HCT116 (cell line): Measurements from ENCODE around the gene GLA. TPM values are rescaled to one million over a fixed set of nuclear protein-coding genes. Genes with fewer than 3 reads are reported as not detected.

ENCODE experiments used
- ATAC-seq: fragments of 200-7000 bp; cut with Tn5 transposase; 2 replicates; pipeline ENCODE4 v1.9.1; 2020; ENCODE audit warnings: mild to moderate bottlenecking, moderate library complexity
- BruUV-seq: library from RNA; stranded (reverse); fragments of 400-500 nt; replicated peaks from 2 replicates; lab custom pipeline; 2021; lab: Mats Ljungman, UMichigan
- CTCF ChIA-PET: fragments of 300-600 bp; sonication (Branson Sonifier 250); formaldehyde crosslinking; loops from one replicate; lab custom pipeline; 2021; ENCODE audit warnings: antibody characterized with exemption; lab: Charles Lee
- POLR2A ChIA-PET: fragments of 300-600, 350-600 bp; sonication (Branson Sonifier 250); formaldehyde crosslinking; loops from one replicate; lab custom pipeline; 2021; ENCODE audit warnings: antibody characterized with exemption; lab: Charles Lee
- RAD21 ChIA-PET, 2 experiments: fragments of 300-600 bp; sonication (Branson Sonifier 250); formaldehyde crosslinking; loops; one replicate each; lab custom pipeline; 2023; ENCODE audit warnings: low total read pairs in 2 of 2; ENCODE audit not compliant: uncharacterized antibody in 2 of 2, unreplicated experiment in 2 of 2, low non-redundant PET in 1 of 2; lab: Charles Lee
- DNase-seq: peaks from one replicate; pipeline ENCODE4 v3.0.0-alpha.2; 2010; ENCODE audit warnings: low read depth, low spot score
- H2AFZ ChIP-seq: fragments of 200-600 bp; shearing (Covaris generic), sonication (generic); 2 replicates; pipeline ENCODE4 v1.6.1; 2017; ENCODE audit warnings: low read depth, mixed run types, mixed read lengths, antibody characterized with exemption, low read length; ENCODE audit not compliant: poor library complexity, severe bottlenecking
- H3K27ac ChIP-seq: 2 replicates; pipeline ENCODE4 v1.5.1; 2012; ENCODE audit warnings: low read depth, low read length
- H3K27me3 ChIP-seq: fragments of 200-600 bp; sonication (generic); 2 replicates; pipeline ENCODE4 v1.6.1; 2016; ENCODE audit warnings: mixed run types, low read length, mixed read lengths; ENCODE audit not compliant: insufficient read depth
- H3K36me3 ChIP-seq, 2 experiments: fragments of 200-500 bp in 1 of 2; fragments of 200-600 bp in 1 of 2; sonication (Bioruptor generic) in 1 of 2; sonication (generic) in 1 of 2; 2 replicates each; pipeline versions ENCODE4 v1.5.1 to v1.6.1; 2014 to 2016; ENCODE audit warnings: low read length in 2 of 2, inconsistent platforms in 1 of 2, mixed read lengths in 1 of 2, mixed run types in 1 of 2; ENCODE audit not compliant: insufficient read depth in 2 of 2, control insufficient read depth in 1 of 2
- H3K4me1 ChIP-seq, 2 experiments: fragments of 200-600 bp in 1 of 2; sonication (generic) in 1 of 2; 2 replicates each; pipeline versions ENCODE4 v1.5.1 to v1.6.1; 2012 to 2017; ENCODE audit warnings: low read length in 2 of 2, inconsistent platforms in 1 of 2, mild to moderate bottlenecking in 1 of 2, mixed read lengths in 1 of 2, mixed run types in 1 of 2, moderate library complexity in 1 of 2; ENCODE audit not compliant: insufficient read depth in 2 of 2, control insufficient read depth in 1 of 2
- H3K4me2 ChIP-seq: fragments of 200-600 bp; sonication (generic); 2 replicates; pipeline ENCODE4 v1.6.1; 2017; ENCODE audit warnings: mixed run types, low read length, mixed read lengths
- H3K4me3 ChIP-seq, 2 experiments: fragments of 200-600 bp in 1 of 2; sonication (generic) in 1 of 2; replicated peaks in 1 of 2; 2 replicates each; pipeline ENCODE4 v1.5.1; 2011 to 2016; ENCODE audit warnings: low read length in 2 of 2, control low read depth in 1 of 2, low read depth in 1 of 2, mild to moderate bottlenecking in 1 of 2, mixed read lengths in 1 of 2, mixed run types in 1 of 2
- H3K79me2 ChIP-seq: fragments of 200-600 bp; sonication (generic); 2 replicates; pipeline ENCODE4 v1.6.1; 2017; ENCODE audit warnings: mild to moderate bottlenecking, mixed run types, low read length, moderate library complexity, mixed read lengths; ENCODE audit not compliant: insufficient read depth
- H3K9ac ChIP-seq: fragments of 200-600 bp; sonication (generic); 2 replicates; pipeline ENCODE4 v1.6.1; 2016; ENCODE audit warnings: low read length, mixed read lengths
- H3K9me2 ChIP-seq: fragments of 200-600 bp; sonication (generic), shearing (Covaris generic); 2 replicates; pipeline ENCODE4 v1.6.1; 2017; ENCODE audit warnings: mixed run types, mild to moderate bottlenecking, moderate library complexity; ENCODE audit not compliant: insufficient read depth
- H3K9me3 ChIP-seq, 2 experiments: fragments of 200-500 bp in 1 of 2; fragments of 200-600 bp in 1 of 2; sonication (Bioruptor generic) in 1 of 2; sonication (generic) in 1 of 2; 2 replicates each; pipeline ENCODE4 v1.6.1; 2014 to 2017; ENCODE audit warnings: low read length in 2 of 2, mixed read lengths in 2 of 2, inconsistent platforms in 1 of 2, low read depth in 1 of 2, mild to moderate bottlenecking in 1 of 2, mixed run types in 1 of 2, moderate library complexity in 1 of 2; ENCODE audit not compliant: control insufficient read depth in 1 of 2, insufficient read depth in 1 of 2
- H4K20me1 ChIP-seq: fragments of 200-600 bp; sonication (generic), shearing (Covaris generic); 2 replicates; pipeline ENCODE4 v1.6.1; 2017; ENCODE audit warnings: mixed run types, mild to moderate bottlenecking, moderate library complexity; ENCODE audit not compliant: insufficient read depth
- CBX3 ChIP-seq: IDR thresholded peaks from 2 replicates; pipeline ENCODE4 v1.6.1; 2012; ENCODE audit warnings: low read depth
- CEBPB ChIP-seq: IDR thresholded peaks from 2 replicates; pipeline ENCODE4 v1.6.1; 2012; ENCODE audit warnings: low read depth
- CTCF ChIP-seq, 3 experiments: fragments of 200-600 bp in 1 of 3; sonication (generic) in 1 of 3; IDR thresholded peaks in 2 of 3; conservative IDR thresholded peaks in 1 of 3; 2 replicates each; pipeline ENCODE4 v1.5.1; 2012 to 2017; ENCODE audit warnings: low read depth in 2 of 3, low read length in 2 of 3, antibody characterized with exemption in 1 of 3, borderline replicate concordance in 1 of 3, control low read depth in 1 of 3, mild to moderate bottlenecking in 1 of 3, mixed read lengths in 1 of 3, mixed run types in 1 of 3, moderate library complexity in 1 of 3; ENCODE audit not compliant: insufficient read depth in 1 of 3
- ELF1 ChIP-seq: IDR thresholded peaks from 2 replicates; pipeline ENCODE4 v1.6.1; 2012; ENCODE audit warnings: low read depth, borderline replicate concordance
- FOSL1 ChIP-seq: IDR thresholded peaks from 2 replicates; pipeline ENCODE4 v1.6.1; 2012; ENCODE audit warnings: low read depth
- POLR2A ChIP-seq: IDR thresholded peaks from 2 replicates; pipeline ENCODE4 v1.7.0; 2011; ENCODE audit warnings: borderline replicate concordance; ENCODE audit not compliant: insufficient read depth, insufficient read length; ENCODE audit errors: extremely low read depth
- POLR2AphosphoS5 ChIP-seq: IDR thresholded peaks from 2 replicates; pipeline ENCODE4 v1.6.1; 2011; ENCODE audit warnings: mild to moderate bottlenecking, low read depth, low read length, moderate library complexity
- RAD21 ChIP-seq: IDR thresholded peaks from 2 replicates; pipeline ENCODE4 v1.6.1; 2012; ENCODE audit warnings: low read depth, mild to moderate bottlenecking
- SP1 ChIP-seq: IDR thresholded peaks from 2 replicates; pipeline ENCODE4 v1.6.1; 2012; ENCODE audit warnings: low read depth
- YY1 ChIP-seq: IDR thresholded peaks from 2 replicates; pipeline ENCODE4 v1.6.1; 2011; ENCODE audit warnings: low read length, low read depth, moderate library complexity, mild to moderate bottlenecking; ENCODE audit not compliant: insufficient replicate concordance; ENCODE audit errors: extremely low read depth
- ZNF274 ChIP-seq: fragments of 200-500 bp; sonication (Bioruptor generic); IDR thresholded peaks from 2 replicates; pipeline ENCODE4 v1.6.1; 2014; ENCODE audit warnings: mild to moderate bottlenecking, low read depth, low read length, inconsistent platforms
- intact Hi-C: fragments of 100-400 bp; cut with micrococcal nuclease; formaldehyde crosslinking; loops from 2 replicates; pipeline ENCODE4 v1.10.0; 2022
- total RNA-seq: library from RNA; stranded (reverse); gene quantifications from one replicate; pipeline ENCODE4 v1.2.1, GENCODE V29; 2021; ENCODE audit not compliant: unreplicated experiment

Gene GLA
- total RNA-seq, 1 experiment from 2014 or later: 40.8 TPM

GRCh38 chrX:101452056-101452455 lies 44.3 kb upstream of the GLA start (continued):
- TF ChIP-seq FOSL1 (no peak), ZNF274 (no peak), ELF1 (no peak), POLR2A (no peak), CBX3 (no peak), POLR2AphosphoS5 (no peak), YY1 (no peak), CTCF (IDR thresholded peaks at IDR 0.05 in 2 of 3, conservative IDR thresholded peaks at IDR 0.05 in 1 of 3; ENCODE audit: borderline replicate concordance in 1 of 3, insufficient read depth in 1 of 3, low read depth in 2 of 3, low read length in 2 of 3) (no peak), RAD21 (no peak)

GRCh38 chrX:101450961-101451360 lies 43.2 kb upstream of the GLA start:
- RAD21 ChIA-PET: no interaction called here
- intact Hi-C loops: no loop called here
- TF ChIP-seq ZNF274: no peak
- no peak for TF ChIP-seq CEBPB
- TF ChIP-seq SP1: no peak
- TF ChIP-seq, all 23 proteins: peak for 0
- H3K9ac ChIP-seq: no peak overlapping the region
- H2AFZ ChIP-seq: no peak overlapping the region
- no peaks in the 10 kb centered on the region for H4K20me1 ChIP-seq
- H3K27ac ChIP-seq: no peak overlapping the region
- ATAC-seq (no peak), DNase-seq (no peak)
- POLR2A ChIA-PET: no interaction called here
- no peaks in the 10 kb centered on the region for H3K9me2 ChIP-seq
- BruUV-seq: no TSS peak
- H3K36me3 ChIP-seq: no peaks in the 10 kb centered on the region
- no peaks in the 10 kb centered on the region for H3K79me2 ChIP-seq
- H3K4me3 ChIP-seq: no peak overlapping the region
- H3K9me3 ChIP-seq: no peaks in the 10 kb centered on the region
- H3K4me2 ChIP-seq: no peak overlapping the region
- H3K27me3 ChIP-seq: no peaks in the 10 kb centered on the region
- CTCF ChIA-PET: no interaction called here
- no peaks in the 10 kb centered on the region for H3K4me1 ChIP-seq
